ENCODE measurements around the gene LGI2. TPM values are rescaled to one million over a fixed set of nuclear protein-coding genes. Genes with fewer than 3 reads are reported as not detected.

Gene LGI2
- total and polyA plus RNA-seq, 2 experiments from 2014 or later = 0.89 to 3.6 TPM

DNA sequence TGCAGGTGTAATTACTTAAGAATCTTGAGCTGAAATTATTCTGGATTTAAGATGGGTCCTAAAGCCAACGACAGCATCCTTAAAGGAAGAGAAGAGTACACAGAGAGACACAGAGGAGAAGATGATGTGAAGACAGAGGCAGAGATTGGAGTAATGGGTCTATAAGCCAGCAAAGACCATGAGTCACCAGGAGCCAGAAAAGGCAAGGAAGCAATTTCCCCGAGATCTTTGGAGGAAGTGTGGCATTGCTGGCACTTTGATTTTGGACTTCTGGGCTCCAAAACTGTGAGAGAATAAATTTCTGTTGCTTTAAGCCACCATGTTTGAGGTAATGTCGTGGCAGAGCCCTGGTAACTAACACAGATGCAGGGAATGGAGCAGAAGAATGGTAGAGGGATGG lies 32.4 kb upstream of the LGI2 start:
- Histone ChIP-seq H3K4me3 (no peak overlapping the region), H3K9me3 (ENCODE audit: low read depth) (no peaks in the 10 kb centered on the region), H3K4me1 (ENCODE audit: insufficient read depth) (no peaks in the 10 kb centered on the region), H3K36me3 (replicated peaks; ENCODE audit: insufficient read depth, low read depth) (no peaks in the 10 kb centered on the region), H4K20me1 (ENCODE audit: insufficient read depth, poor library complexity, severe bottlenecking) (no peaks in the 10 kb centered on the region), H2AFZ (no peak overlapping the region), H3K27ac (no peak overlapping the region), H3K4me2 (no peak overlapping the region), H3K79me2 (no peaks in the 10 kb centered on the region), H3K27me3 (no peaks in the 10 kb centered on the region), H3K9me2 (replicated peaks; ENCODE audit: insufficient read depth) (no peaks in the 10 kb centered on the region)
- TF ChIP-seq EZH2phosphoT487 (IDR thresholded peaks at IDR 0.05; ENCODE audit: low read depth, severe bottlenecking, unreplicated experiment) (no peak), EZH2 (IDR thresholded peaks at IDR 0.05; ENCODE audit: borderline replicate concordance) (no peak), CTCF (IDR thresholded peaks at IDR 0.05; ENCODE audit: poor library complexity) (no peak)
- DNase-seq (ENCODE audit: low spot score) = no peak
- 77% methylated on average over 3 of the region's 3 CpGs for whole genome bisulfite sequencing (ENCODE audit: low lambda C conversion rate, missing lambda C conversion rate)

DNA sequence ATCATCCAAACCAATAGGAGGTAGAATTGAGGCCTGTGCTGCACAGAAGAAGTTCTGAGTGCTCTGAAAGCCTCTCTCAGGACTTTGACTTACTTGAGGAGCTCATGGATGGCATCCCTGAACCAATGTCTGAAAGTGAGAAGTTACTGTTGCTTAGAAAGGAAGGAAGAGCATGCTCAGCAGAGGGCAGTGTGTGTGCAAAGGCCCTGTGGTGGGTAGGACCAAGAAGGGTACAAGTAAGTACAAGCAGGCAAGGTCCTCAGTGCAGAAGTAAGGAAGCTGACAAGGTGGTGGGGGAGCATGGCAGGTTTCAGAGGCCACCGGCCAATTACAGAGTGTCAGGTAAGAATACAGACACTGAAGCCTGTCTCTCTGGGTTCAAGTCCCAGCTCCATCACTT lies 31.4 kb upstream of the LGI2 start:
- Histone ChIP-seq H3K27ac (no peak overlapping the region), H3K9me2 (replicated peaks; ENCODE audit: insufficient read depth) (no peaks in the 10 kb centered on the region), H3K4me2 (no peak overlapping the region), H3K4me1 (ENCODE audit: insufficient read depth) (no peaks in the 10 kb centered on the region), H3K4me3 (no peak overlapping the region), H3K9me3 (ENCODE audit: low read depth) (no peaks in the 10 kb centered on the region), H2AFZ (no peak overlapping the region), H3K36me3 (replicated peaks; ENCODE audit: insufficient read depth, low read depth) (no peaks in the 10 kb centered on the region), H4K20me1 (ENCODE audit: insufficient read depth, poor library complexity, severe bottlenecking) (no peaks in the 10 kb centered on the region), H3K27me3 (no peaks in the 10 kb centered on the region), H3K79me2 (no peaks in the 10 kb centered on the region)
- 90% methylated on average over 1 of the region's 1 CpG for WGBS (ENCODE audit: low lambda C conversion rate, missing lambda C conversion rate)
- DNase-seq (ENCODE audit: low spot score) = no peak
- TF ChIP-seq CTCF (IDR thresholded peaks at IDR 0.05; ENCODE audit: poor library complexity) (no peak), EZH2 (IDR thresholded peaks at IDR 0.05; ENCODE audit: borderline replicate concordance) (no peak), EZH2phosphoT487 (IDR thresholded peaks at IDR 0.05; ENCODE audit: low read depth, severe bottlenecking, unreplicated experiment) (no peak)

GRCh38 chr4:25061602-25062001 lies 30.9 kb upstream of the LGI2 start:
- WGBS (ENCODE audit: low lambda C conversion rate, missing lambda C conversion rate) = 93% methylated on average over 4 of the region's 4 CpGs
- no peak overlapping the region for H3K27ac ChIP-seq

More at GRCh38 chr4:25061602-25062001, 30.9 kb upstream of the LGI2 start:
- Histone ChIP-seq H3K9me2 (replicated peaks; ENCODE audit: insufficient read depth) (no peaks in the 10 kb centered on the region), H3K4me2 (no peak overlapping the region), H2AFZ (no peak overlapping the region), H3K4me1 (ENCODE audit: insufficient read depth) (no peaks in the 10 kb centered on the region), H3K4me3 (no peak overlapping the region), H3K79me2 (no peaks in the 10 kb centered on the region), H4K20me1 (ENCODE audit: insufficient read depth, poor library complexity, severe bottlenecking) (no peaks in the 10 kb centered on the region), H3K27me3 (no peaks in the 10 kb centered on the region), H3K9me3 (ENCODE audit: low read depth) (no peaks in the 10 kb centered on the region), H3K36me3 (replicated peaks; ENCODE audit: insufficient read depth, low read depth) (no peaks in the 10 kb centered on the region)
- TF ChIP-seq EZH2 (IDR thresholded peaks at IDR 0.05; ENCODE audit: borderline replicate concordance) = no peak
- TF ChIP-seq EZH2phosphoT487 (IDR thresholded peaks at IDR 0.05; ENCODE audit: low read depth, severe bottlenecking, unreplicated experiment) = no peak
- TF ChIP-seq CTCF (IDR thresholded peaks at IDR 0.05; ENCODE audit: poor library complexity) = no peak
- no peak for DNase-seq (ENCODE audit: low spot score)
